COLO668 (cell line): ENCODE results near the gene TMEM63A.
"Not testable (repeated sequence)": the region's sequence is repeated elsewhere in the genome, so short reads cannot be mapped to it uniquely, and the experiment has no call there.

Experiments used
- DNase-seq: peaks from one replicate; lab custom pipeline; 2025; ENCODE audit not compliant: unreplicated experiment; lab: John Stamatoyannopoulos, UW

Gene TMEM63A

GRCh38 chr1:225881959-225882693 lies at the start of gene TMEM63A:
Gene TMEM63A (minus strand): TSS chr1:225882380. CDS start chr1:225877580, 4,800 bp downstream.
- peak; percentile 86 for DNase-seq

GRCh38 chr1:225931270-225932136 lies 49.3 kb upstream of the TMEM63A start:
- DNase-seq, result no peak

- DNase-seq, result no peak
These were observed 48.4 kb upstream of the TMEM63A start for GRCh38 chr1:225930566-225930965.

GRCh38 chr1:225929462-225929861 lies 47.3 kb upstream of the TMEM63A start:
- not testable (repeated sequence) for DNase-seq

GRCh38 chr1:225928186-225929175 lies 46.3 kb upstream of the TMEM63A start:
- DNase-seq, result no peak

GRCh38 chr1:225926551-225927113 lies 44.5 kb upstream of the TMEM63A start:
- DNase-seq, result no peak

GRCh38 chr1:225923692-225924555 lies 41.7 kb upstream of the TMEM63A start, which contains the start of gene PYCR2:
Gene PYCR2 (minus strand): TSS chr1:225924250. CDS start chr1:225924110, 140 bp downstream.
- peak; percentile 99 for DNase-seq

GRCh38 chr1:225923381-225923691 lies 41.2 kb upstream of the TMEM63A start:
- DNase-seq, result no peak

GRCh38 chr1:225921734-225922709 lies 39.8 kb upstream of the TMEM63A start:
- peak; percentile 21 for DNase-seq

- DNase-seq, result peak; percentile 23
These were observed 37.7 kb upstream of the TMEM63A start for GRCh38 chr1:225919906-225920305.

GRCh38 chr1:225918280-225918679 lies 36.1 kb upstream of the TMEM63A start:
- no peak for DNase-seq

- DNase-seq, result no peak
These were observed 35.4 kb upstream of the TMEM63A start for GRCh38 chr1:225917536-225917935.

GRCh38 chr1:225917101-225917500 lies 34.9 kb upstream of the TMEM63A start:
- DNase-seq, result no peak

GRCh38 chr1:225915538-225915991 lies 33.4 kb upstream of the TMEM63A start:
- peak; percentile 24 for DNase-seq

- DNase-seq, result no peak
These were observed 32.8 kb upstream of the TMEM63A start for GRCh38 chr1:225914947-225915346.

GRCh38 chr1:225914391-225914790 lies 32.2 kb upstream of the TMEM63A start:
- DNase-seq, result no peak

GRCh38 chr1:225911191-225912130 lies 29.3 kb upstream of the TMEM63A start:
- peak; percentile 28 for DNase-seq
